GM12878 (cell line): ENCODE measurements around the gene HES2. TPM values are rescaled to one million over a fixed set of nuclear protein-coding genes. Genes with fewer than 3 reads are reported as not detected.

Source experiments
- ATAC-seq: fragments of 200-7000 bp; cut with Tn5 transposase; 3 replicates; pipeline ENCODE4 v1.9.1; 2020; ENCODE audit warnings: mild to moderate bottlenecking, moderate library complexity
- BruUV-seq: library from RNA; stranded (reverse); fragments of 400-500 nt; replicated peaks from 2 replicates; lab custom pipeline; 2021; lab: Mats Ljungman, UMichigan
- CTCF ChIA-PET: fragments of 300-600 bp; sonication (Branson Sonifier 250); formaldehyde crosslinking; extraction: SDS; loops from one replicate; lab custom pipeline; 2021; ENCODE audit warnings: inconsistent platforms; lab: Yijun Ruan, JAX
- POLR2A ChIA-PET: fragments of 350-600 bp; formaldehyde crosslinking; extraction: SDS; loops from one replicate; lab custom pipeline; 2021; ENCODE audit warnings: inconsistent platforms; lab: Charles Lee
- RAD21 ChIA-PET: fragments of 300-600 bp; sonication (Branson Sonifier 250); formaldehyde crosslinking; loops from one replicate; lab custom pipeline; 2023; ENCODE audit warnings: antibody characterized with exemption; ENCODE audit not compliant: unreplicated experiment; lab: Charles Lee
- SMC1A ChIA-PET: fragments of 300-600 bp; sonication (Branson Sonifier 250); formaldehyde crosslinking; loops from one replicate; lab custom pipeline; 2023; ENCODE audit not compliant: unreplicated experiment, uncharacterized antibody; lab: Charles Lee
- DNase-seq: peaks from one replicate; pipeline ENCODE4 v3.0.0-alpha.2; 2011; ENCODE audit warnings: low read depth, low spot score
- FAIRE-seq: peaks from 3 replicates; lab custom pipeline; 2011; peaks lifted over from hg19 to GRCh38; lab: Jason Lieb, UNC
- H2AFZ ChIP-seq: 2 replicates; pipeline ENCODE4 v1.6.0; 2011; ENCODE audit warnings: low read depth, low read length, control low read depth; ENCODE audit not compliant: control insufficient read depth
- H3K27ac ChIP-seq: 2 replicates; pipeline ENCODE4 v1.5.1; 2011; ENCODE audit warnings: control low read depth; ENCODE audit not compliant: control insufficient read depth, insufficient read depth
- H3K27me3 ChIP-seq, 2 experiments: replicated peaks in 1 of 2; 2 replicates each; pipeline versions ENCODE4 v1.6.0 to v1.6.1; 2011; ENCODE audit warnings: low read length in 1 of 2; ENCODE audit not compliant: control insufficient read depth in 2 of 2, insufficient read depth in 2 of 2
- H3K36me3 ChIP-seq, 2 experiments: 2 replicates each; pipeline ENCODE4 v1.5.1; 2011; ENCODE audit warnings: low read length in 1 of 2; ENCODE audit not compliant: control insufficient read depth in 2 of 2, insufficient read depth in 2 of 2
- H3K4me1 ChIP-seq: 2 replicates; pipeline ENCODE4 v1.6.1; 2011; ENCODE audit warnings: mild to moderate bottlenecking, low read length, moderate library complexity, mixed read lengths; ENCODE audit not compliant: control insufficient read depth, insufficient read depth
- H3K4me2 ChIP-seq: 2 replicates; pipeline ENCODE4 v1.6.0; 2011; ENCODE audit warnings: control low read depth; ENCODE audit not compliant: control insufficient read depth, insufficient read depth
- H3K4me3 ChIP-seq: fragments of 200-600 bp; sonication (generic); 2 replicates; pipeline ENCODE4 v1.5.1; 2016
- H3K79me2 ChIP-seq: 2 replicates; pipeline ENCODE4 v1.6.0; 2011; ENCODE audit warnings: low read length; ENCODE audit not compliant: control insufficient read depth, insufficient read depth
- H3K9ac ChIP-seq: 2 replicates; pipeline ENCODE4 v1.8.0; 2011; ENCODE audit warnings: low read length, control low read depth, mixed read lengths; ENCODE audit not compliant: control insufficient read depth, insufficient read depth
- H3K9me3 ChIP-seq: replicated peaks from 3 replicates; pipeline ENCODE4 v1.5.1; 2011; ENCODE audit warnings: mild to moderate bottlenecking, low read length; ENCODE audit not compliant: control insufficient read depth, insufficient read depth
- H4K20me1 ChIP-seq: 2 replicates; pipeline ENCODE4 v1.6.0; 2011; ENCODE audit not compliant: control insufficient read depth, insufficient read depth
- POU2F2 ChIP-seq: IDR thresholded peaks from 3 replicates; pipeline ENCODE4 v1.6.1; 2011; ENCODE audit warnings: low read depth, mild to moderate bottlenecking, low read length, borderline replicate concordance
- RAD21 ChIP-seq: IDR thresholded peaks from 2 replicates; pipeline ENCODE4 v1.6.1; 2011; ENCODE audit warnings: mild to moderate bottlenecking, low read depth, low read length, moderate library complexity; ENCODE audit not compliant: insufficient read depth
- SMC3 ChIP-seq: IDR thresholded peaks from 2 replicates; pipeline ENCODE4 v1.6.1; 2011; ENCODE audit warnings: low read length, improper control_type of control experiment, borderline replicate concordance
- WGBS: methylation state at CpG from one replicate; pipeline ENCODE4 v1.1.6; 2016; ENCODE audit warnings: low lambda C conversion rate; ENCODE audit not compliant: insufficient replicate concordance, insufficient coverage; ENCODE audit errors: missing lambda C conversion rate; 5-methylcytosine and 5-hydroxymethylcytosine counted together
- in situ Hi-C: fragments of 300-500 bp; cut with MboI; formaldehyde crosslinking; loops from 9 replicates; pipeline ENCODE4 v1.14.3; 2018; ENCODE audit warnings: mixed read lengths
- intact Hi-C: fragments of 100-400 bp; cut with micrococcal nuclease; formaldehyde crosslinking; loops from one replicate; pipeline ENCODE4 v1.14.2; 2022; ENCODE audit not compliant: unreplicated experiment
- polyA plus RNA-seq, 11 experiments: library from polyadenylated mRNA; depleted of rRNA in 4 of 11; unstranded in 6 of 11; stranded (reverse) in 5 of 11; fragments of >200 nt; fragmentation: Nextera tagmentation in 4 of 11; fragmentation: Illumina TruSeq in 1 of 11; extraction: Ambion mirVana in 4 of 11; extraction: Trizol in 1 of 11; gene quantifications; 1 replicate in 1 of 11; 2 replicates in 10 of 11; pipeline versions ENCODE4 v1.2.1 to v1.2.3, GENCODE V29; 2011 to 2016; ENCODE audit warnings: inconsistent platforms in 2 of 11, missing spikeins in 2 of 11, low read depth in 1 of 11
- total RNA-seq, 4 experiments: library from RNA; depleted of rRNA in 3 of 4; stranded (reverse); fragments of >200 nt in 3 of 4; fragmentation: Illumina TruSeq in 1 of 4; extraction: Trizol in 1 of 4; gene quantifications; 2 replicates each; pipeline versions ENCODE4 v1.2.1 to v1.2.3, GENCODE V29; 2013 to 2021
- TF ChIP-seq, protein P1 (sequence below), 3 experiments: IDR thresholded peaks in 2 of 3; conservative IDR thresholded peaks in 1 of 3; 2 replicates each; pipeline ENCODE4 v1.5.1; 2011; ENCODE audit warnings: low read depth in 3 of 3, low read length in 3 of 3, mild to moderate bottlenecking in 3 of 3, control low read depth in 2 of 3, moderate library complexity in 2 of 3, inconsistent platforms in 1 of 3, mixed read lengths in 1 of 3; ENCODE audit not compliant: control insufficient read depth in 2 of 3, insufficient read depth in 1 of 3; ENCODE audit errors: extremely low read depth in 1 of 3

Gene HES2
- total and polyA plus RNA-seq, 10 of the 15 experiments (the other 5 are each of a cell fraction or from before 2014, with no cell fraction given): 0.13 to 2.0 (median 0.26) TPM

DNA sequence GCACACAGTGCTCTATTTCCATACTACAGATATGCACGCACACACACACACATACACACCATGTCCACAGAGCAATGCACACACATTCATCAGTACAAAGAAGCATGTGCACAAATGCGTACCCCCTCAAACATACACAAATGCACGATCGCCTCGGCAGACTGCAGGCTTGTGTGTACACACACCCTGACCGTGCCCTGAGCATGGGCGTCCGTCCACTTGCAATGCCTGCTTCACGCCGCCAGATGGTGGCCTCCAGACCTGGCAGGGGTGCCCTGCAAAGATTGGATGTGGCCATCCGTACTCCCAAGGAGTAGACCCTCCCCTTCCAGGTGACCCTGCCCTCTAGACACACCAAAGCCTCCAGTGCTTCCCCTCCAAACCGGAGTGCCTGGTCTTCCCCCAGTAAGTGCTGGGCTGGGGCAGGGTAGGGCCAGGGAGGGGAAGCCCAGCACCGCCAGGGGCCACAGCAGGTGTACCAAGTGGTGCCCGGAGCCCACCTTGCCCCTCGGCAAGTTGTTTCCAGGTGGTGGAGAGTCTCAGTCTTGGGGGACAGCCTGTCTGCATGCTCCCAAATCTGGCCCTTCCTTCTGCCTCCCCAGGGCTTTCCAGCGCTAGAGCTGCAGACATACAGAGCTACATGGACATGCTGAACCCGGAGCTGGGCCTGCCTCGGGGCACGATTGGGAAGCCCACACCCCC, 25.5 kb upstream of the HES2 start:
- WGBS: 29% methylated on average over 19 of the region's 19 CpGs
- H3K4me1 ChIP-seq: no peaks in the 10 kb centered on the region; the same call in 1 of the 2 replicates
- RAD21 ChIA-PET: no interaction called here
- no peaks in the 10 kb centered on the region for H4K20me1 ChIP-seq
- H3K79me2 ChIP-seq: no peaks in the 10 kb centered on the region
- H3K4me2 ChIP-seq: no peak overlapping the region
- peaks cover 5 to 6% of the 10 kb centered on the region in 2 experiments; a peak in 3 of 4 replicates for H3K27me3 ChIP-seq
- H3K9me3 ChIP-seq: no peaks in the 10 kb centered on the region
- intact Hi-C loops: no loop called here
- TF ChIP-seq SMC3 (peak; percentile 12; the same call in 1 of the 2 replicates), RAD21 (0 out of 2 replicates have a peak, but pooled peaks have one; percentile 20), POU2F2 (no peak)
- TF ChIP-seq, protein P1, sequence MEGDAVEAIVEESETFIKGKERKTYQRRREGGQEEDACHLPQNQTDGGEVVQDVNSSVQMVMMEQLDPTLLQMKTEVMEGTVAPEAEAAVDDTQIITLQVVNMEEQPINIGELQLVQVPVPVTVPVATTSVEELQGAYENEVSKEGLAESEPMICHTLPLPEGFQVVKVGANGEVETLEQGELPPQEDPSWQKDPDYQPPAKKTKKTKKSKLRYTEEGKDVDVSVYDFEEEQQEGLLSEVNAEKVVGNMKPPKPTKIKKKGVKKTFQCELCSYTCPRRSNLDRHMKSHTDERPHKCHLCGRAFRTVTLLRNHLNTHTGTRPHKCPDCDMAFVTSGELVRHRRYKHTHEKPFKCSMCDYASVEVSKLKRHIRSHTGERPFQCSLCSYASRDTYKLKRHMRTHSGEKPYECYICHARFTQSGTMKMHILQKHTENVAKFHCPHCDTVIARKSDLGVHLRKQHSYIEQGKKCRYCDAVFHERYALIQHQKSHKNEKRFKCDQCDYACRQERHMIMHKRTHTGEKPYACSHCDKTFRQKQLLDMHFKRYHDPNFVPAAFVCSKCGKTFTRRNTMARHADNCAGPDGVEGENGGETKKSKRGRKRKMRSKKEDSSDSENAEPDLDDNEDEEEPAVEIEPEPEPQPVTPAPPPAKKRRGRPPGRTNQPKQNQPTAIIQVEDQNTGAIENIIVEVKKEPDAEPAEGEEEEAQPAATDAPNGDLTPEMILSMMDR (IDR thresholded peaks at IDR 0.05 in 2 of 3, conservative IDR thresholded peaks at IDR 0.05 in 1 of 3; ENCODE audit: control insufficient read depth in 2 of 3, extremely low read depth in 1 of 3, insufficient read depth in 1 of 3, low read depth in 3 of 3, low read length in 3 of 3): peak; percentile 41 to 72 (median 48)
- no peaks in the 10 kb centered on the region for H3K36me3 ChIP-seq
- SMC1A ChIA-PET: interaction anchor here (1.6 kb wide), 1 partner anchor 21 kb away, joined by 3 read pairs; the partner anchor contains the start of gene TNFRSF25
- no peak overlapping the region for H3K4me3 ChIP-seq
- no TSS peak for BruUV-seq
- no peak overlapping the region for H3K9ac ChIP-seq
- POLR2A ChIA-PET: no interaction called here
- in situ Hi-C loops: no loop called here
- CTCF ChIA-PET: interaction anchor here (1.1 kb wide), 1 partner anchor 22 kb away, joined by 3 read pairs; no protein-coding TSS in a partner anchor
- ATAC-seq: peak; percentile 79
- no peak overlapping the region for H3K27ac ChIP-seq
- peak; percentile 81 for FAIRE-seq
- no peak for DNase-seq
- H2AFZ ChIP-seq: no peak overlapping the region
